CD4-positive, CD25-positive, alpha-beta regulatory T cell (primary cell): ENCODE measurements around the gene SLC2A13. TPM values are rescaled to one million over a fixed set of nuclear protein-coding genes. Genes with fewer than 3 reads are reported as not detected.

ENCODE experiments used
- ATAC-seq, 2 donors: fragments of 150-1000 bp; cut with Tn5 transposase; one replicate each; pipeline ENCODE4 v1.10.0; 2021; ENCODE audit warnings: low read depth in 2 of 2, moderate number of reproducible peaks in 2 of 2, moderate library complexity in 1 of 2
- DNase-seq, 3 donors: peaks; one replicate each; pipeline versions ENCODE4 v3.0.0 to v3.0.0-alpha.2; 2012 to 2022; ENCODE audit warnings: mixed read lengths in 1 of 3
- H3K27ac ChIP-seq: one replicate; pipeline ENCODE4 v1.7.0; 2013; ENCODE audit warnings: mild to moderate bottlenecking, low read length; ENCODE audit not compliant: insufficient read depth, poor library complexity, severe bottlenecking
- H3K27me3 ChIP-seq: one replicate; pipeline ENCODE4 v1.7.0; 2013; ENCODE audit warnings: low read length; ENCODE audit not compliant: control insufficient read depth, insufficient read depth
- H3K36me3 ChIP-seq: one replicate; pipeline ENCODE4 v1.7.0; 2013; ENCODE audit warnings: mild to moderate bottlenecking, low read length, moderate library complexity; ENCODE audit not compliant: control insufficient read depth, insufficient read depth
- H3K4me1 ChIP-seq: 2 replicates; pipeline ENCODE4 v1.7.0; 2013; ENCODE audit warnings: mild to moderate bottlenecking, low read length; ENCODE audit not compliant: insufficient read depth, control insufficient read depth, poor library complexity, severe bottlenecking
- H3K4me3 ChIP-seq: one replicate; pipeline ENCODE4 v1.7.0; 2013; ENCODE audit warnings: low read depth, mild to moderate bottlenecking, low read length, moderate library complexity
- H3K9me3 ChIP-seq, 2 experiments: 1 replicate in 1 of 2; 2 replicates in 1 of 2; pipeline ENCODE4 v1.7.0; 2013; ENCODE audit warnings: low read length in 2 of 2, mild to moderate bottlenecking in 1 of 2, moderate library complexity in 1 of 2; ENCODE audit not compliant: control insufficient read depth in 2 of 2
- H3K27ac Mint-ChIP-seq, 3 donors: one replicate each; pipeline ENCODE4 v1.8.0; 2020 to 2022; ENCODE audit warnings: mild to moderate bottlenecking in 3 of 3, mixed read lengths in 3 of 3, moderate library complexity in 2 of 3
- H3K27me3 Mint-ChIP-seq: one replicate; pipeline ENCODE4 v1.8.0; 2022; ENCODE audit warnings: mild to moderate bottlenecking, mixed read lengths
- H3K36me3 Mint-ChIP-seq: one replicate; pipeline ENCODE4 v1.8.0; 2020; ENCODE audit warnings: mixed read lengths
- H3K4me1 Mint-ChIP-seq, 4 donors: one replicate each; pipeline ENCODE4 v1.8.0; 2020 to 2022; ENCODE audit warnings: mixed read lengths in 4 of 4, mild to moderate bottlenecking in 1 of 4
- H3K4me3 Mint-ChIP-seq, 4 donors: one replicate each; pipeline ENCODE4 v1.8.0; 2020 to 2022; ENCODE audit warnings: mild to moderate bottlenecking in 4 of 4, mixed read lengths in 4 of 4, moderate library complexity in 3 of 4
- H3K9me3 Mint-ChIP-seq, 7 donors: one replicate each; pipeline ENCODE4 v1.8.0; 2020 to 2022; ENCODE audit warnings: mixed read lengths in 7 of 7, mild to moderate bottlenecking in 3 of 7, moderate library complexity in 2 of 7
- polyA plus RNA-seq, 4 donors: library from polyadenylated mRNA; unstranded; fragments of 300-500 nt; fragmentation: Illumina TruSeq; gene quantifications; one replicate each; pipeline ENCODE4 v1.2.3, GENCODE V29; 2021
- total RNA-seq: library from RNA; stranded (reverse); gene quantifications from one replicate; pipeline ENCODE4 v1.2.3, GENCODE V29; 2022

SLC2A13 gene
- total and polyA plus RNA-seq, 5 donors from 2014 or later = 0.96 to 4.4 (median 1.9) TPM

GRCh38 chr12:39772821-39773259 lies 333.0 kb downstream of the SLC2A13 start:
- ATAC-seq = no peak
- no peak overlapping the region for H3K27ac ChIP-seq
- Mint-ChIP-seq H3K4me1 (no peaks in the 10 kb centered on the region), H3K27me3 (no peaks in the 10 kb centered on the region), H3K27ac (no peak overlapping the region), H3K4me3 (no peak overlapping the region), H3K36me3 (peaks cover 9% of the 10 kb centered on the region), H3K9me3 (peaks cover 0 to 2% (median 0%) of the 10 kb centered on the region in 7 donors)
- no peaks in the 10 kb centered on the region for H3K36me3 ChIP-seq
- no peak for DNase-seq
- H3K9me3 ChIP-seq = no peaks in the 10 kb centered on the region
- no peak overlapping the region for H3K4me3 ChIP-seq
- no peaks in the 10 kb centered on the region for H3K4me1 ChIP-seq
- no peaks in the 10 kb centered on the region for H3K27me3 ChIP-seq

DNA sequence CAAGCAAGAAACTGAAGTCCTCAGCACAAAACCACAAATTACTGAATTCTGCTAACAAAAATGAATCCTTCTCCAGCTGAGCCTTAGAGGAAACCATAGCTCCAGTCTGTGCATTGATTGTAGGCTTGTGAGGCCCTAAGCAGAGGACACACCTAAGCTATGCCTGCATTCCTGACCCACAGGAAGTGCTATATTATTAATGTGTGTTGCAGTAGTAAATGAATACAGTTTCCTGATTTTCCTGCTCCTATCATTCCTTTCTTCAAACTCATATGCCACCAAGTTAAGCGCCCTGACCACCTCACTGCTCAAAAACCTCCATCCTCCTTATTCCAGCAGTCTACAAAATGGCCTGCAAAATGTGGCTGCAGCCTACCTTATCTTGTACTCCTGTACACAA lies 334.4 kb downstream of the SLC2A13 start:
- H3K27me3 Mint-ChIP-seq = no peaks in the 10 kb centered on the region
- H3K9me3 Mint-ChIP-seq = peaks cover 0 to 3% (median 0%) of the 10 kb centered on the region in 7 donors
- no peak overlapping the region for H3K4me3 Mint-ChIP-seq
- Histone ChIP-seq H3K36me3 (no peaks in the 10 kb centered on the region), H3K4me1 (no peaks in the 10 kb centered on the region), H3K4me3 (no peak overlapping the region), H3K9me3 (no peaks in the 10 kb centered on the region), H3K27me3 (no peaks in the 10 kb centered on the region), H3K27ac (no peak overlapping the region)
- H3K4me1 Mint-ChIP-seq = no peaks in the 10 kb centered on the region
- H3K27ac Mint-ChIP-seq = no peak overlapping the region
- DNase-seq (no peak), ATAC-seq (no peak)
- peaks cover 9% of the 10 kb centered on the region for H3K36me3 Mint-ChIP-seq

GRCh38 chr12:39764944-39765560 lies 340.8 kb downstream of the SLC2A13 start:
- Histone ChIP-seq H3K4me3 (no peak overlapping the region), H3K36me3 (no peaks in the 10 kb centered on the region), H3K27me3 (no peaks in the 10 kb centered on the region), H3K9me3 (no peaks in the 10 kb centered on the region), H3K27ac (no peak overlapping the region), H3K4me1 (no peaks in the 10 kb centered on the region)
- ATAC-seq (peak; percentile 40 to 50), DNase-seq (peak in 2 of 3 donors; percentile 9 to 52)
- Mint-ChIP-seq H3K36me3 (peaks cover 5% of the 10 kb centered on the region), H3K4me1 (no peaks in the 10 kb centered on the region), H3K27me3 (no peaks in the 10 kb centered on the region), H3K27ac (no peak overlapping the region), H3K9me3 (peaks cover 0 to 3% (median 0%) of the 10 kb centered on the region in 7 donors), H3K4me3 (no peak overlapping the region)

GRCh38 chr12:39763890-39764169 lies 342.1 kb downstream of the SLC2A13 start:
- no peak for DNase-seq
- Mint-ChIP-seq H3K27me3 (no peaks in the 10 kb centered on the region), H3K27ac (no peak overlapping the region), H3K9me3 (peaks cover 0 to 1% (median 0%) of the 10 kb centered on the region in 7 donors), H3K36me3 (no peaks in the 10 kb centered on the region), H3K4me3 (no peak overlapping the region), H3K4me1 (no peaks in the 10 kb centered on the region)
- Histone ChIP-seq H3K4me3 (no peak overlapping the region), H3K9me3 (no peaks in the 10 kb centered on the region), H3K27me3 (no peaks in the 10 kb centered on the region), H3K36me3 (no peaks in the 10 kb centered on the region), H3K27ac (no peak overlapping the region), H3K4me1 (no peaks in the 10 kb centered on the region)
- ATAC-seq = no peak

DNA sequence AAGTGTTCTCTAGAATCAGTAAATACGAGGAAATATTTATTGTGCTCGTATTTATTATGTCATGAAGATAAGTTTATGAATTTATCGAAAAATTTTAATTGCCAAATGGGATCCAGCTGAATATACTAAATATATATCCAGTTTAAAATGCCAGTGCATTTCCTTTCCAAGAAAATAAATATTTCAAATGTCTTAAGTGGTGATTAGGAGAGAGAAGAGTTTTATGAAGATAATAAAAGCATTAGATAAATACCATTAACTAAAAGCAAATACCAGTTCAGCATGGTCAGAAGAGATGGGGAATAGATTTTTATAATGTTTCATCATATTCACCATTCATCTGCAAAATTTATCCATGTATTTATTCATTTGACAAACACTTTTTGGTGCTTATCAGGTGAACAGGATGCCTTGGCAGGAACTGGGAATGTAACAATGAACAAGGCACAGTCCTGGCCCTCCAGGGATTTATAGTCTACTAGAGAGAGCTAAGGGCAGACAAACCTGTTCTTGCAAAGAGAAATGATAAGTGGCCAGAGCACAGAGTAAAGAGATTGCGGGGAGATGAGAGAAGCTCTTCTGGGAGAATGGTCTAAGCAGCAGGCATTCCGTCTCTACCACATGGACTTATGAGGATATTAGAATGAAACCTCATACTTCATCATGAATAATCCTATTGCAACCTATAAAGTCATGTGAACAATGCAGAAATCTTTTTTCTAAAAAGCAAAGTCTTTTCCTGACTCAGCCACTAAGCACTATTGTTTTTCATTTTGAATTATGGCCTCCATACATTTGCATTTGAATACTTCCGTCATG lies 342.6 kb downstream of the SLC2A13 start:
- H3K27me3 Mint-ChIP-seq = no peaks in the 10 kb centered on the region
- no peaks in the 10 kb centered on the region for H3K9me3 ChIP-seq
- H3K9me3 Mint-ChIP-seq = peaks cover 0 to 1% (median 0%) of the 10 kb centered on the region in 7 donors
- H3K27ac Mint-ChIP-seq = no peak overlapping the region
- no peak overlapping the region for H3K4me3 ChIP-seq
- H3K4me3 Mint-ChIP-seq = no peak overlapping the region
- H3K36me3 Mint-ChIP-seq = no peaks in the 10 kb centered on the region
- no peaks in the 10 kb centered on the region for H3K36me3 ChIP-seq
- no peak for ATAC-seq
- no peaks in the 10 kb centered on the region for H3K27me3 ChIP-seq
- DNase-seq = no peak
- no peak overlapping the region for H3K27ac ChIP-seq
- no peaks in the 10 kb centered on the region for H3K4me1 Mint-ChIP-seq
- H3K4me1 ChIP-seq = no peaks in the 10 kb centered on the region

GRCh38 chr12:39755478-39755877 lies 350.4 kb downstream of the SLC2A13 start:
- Mint-ChIP-seq H3K9me3 (peaks cover 0 to 4% (median 0%) of the 10 kb centered on the region in 7 donors), H3K27ac (no peak overlapping the region), H3K4me3 (no peak overlapping the region), H3K27me3 (no peaks in the 10 kb centered on the region), H3K4me1 (peaks cover 0 to 3% (median under 1%) of the 10 kb centered on the region in 4 donors), H3K36me3 (no peaks in the 10 kb centered on the region)
- ATAC-seq (no peak), DNase-seq (no peak)
- H3K4me1 ChIP-seq = no peaks in the 10 kb centered on the region
- no peak overlapping the region for H3K27ac ChIP-seq
- H3K4me3 ChIP-seq = no peak overlapping the region
- no peaks in the 10 kb centered on the region for H3K27me3 ChIP-seq
- H3K36me3 ChIP-seq = no peaks in the 10 kb centered on the region
- H3K9me3 ChIP-seq = no peaks in the 10 kb centered on the region

DNA sequence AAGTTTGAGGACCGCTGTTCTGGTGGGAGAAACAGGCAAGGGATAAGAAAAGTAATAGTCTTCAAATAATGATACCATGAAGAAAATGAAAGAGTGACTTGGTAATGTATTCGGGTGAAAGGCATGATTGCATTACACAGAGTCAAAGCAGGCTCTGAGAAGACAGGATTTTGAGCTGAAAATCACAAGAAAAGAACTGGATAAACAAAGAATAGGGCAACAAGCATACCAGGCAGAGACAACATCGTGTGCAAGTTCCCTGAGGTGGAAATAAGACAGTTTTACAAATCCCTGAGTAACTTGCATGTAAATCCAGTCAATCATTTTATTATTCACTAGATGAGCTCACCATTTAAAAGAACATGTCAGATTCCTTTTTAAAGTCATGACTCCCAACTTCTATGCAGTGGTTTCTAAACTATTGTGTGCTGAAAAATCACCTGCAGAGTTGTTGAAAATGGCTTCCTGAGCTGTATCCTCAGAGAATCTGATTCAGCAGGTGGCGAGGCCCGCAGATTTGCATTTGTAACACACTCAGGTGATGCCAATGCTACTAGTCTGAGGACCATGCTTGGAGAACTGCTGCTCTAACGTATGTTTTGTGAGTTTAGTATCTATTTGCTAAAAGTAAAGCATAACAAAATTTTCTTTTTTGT lies 353.3 kb downstream of the SLC2A13 start:
- Histone ChIP-seq H3K4me1 (no peaks in the 10 kb centered on the region), H3K9me3 (no peaks in the 10 kb centered on the region), H3K4me3 (no peak overlapping the region), H3K27me3 (no peaks in the 10 kb centered on the region), H3K27ac (no peak overlapping the region), H3K36me3 (no peaks in the 10 kb centered on the region)
- ATAC-seq (no peak), DNase-seq (no peak)
- Mint-ChIP-seq H3K9me3 (peaks cover 0 to 8% (median 0%) of the 10 kb centered on the region in 7 donors), H3K36me3 (peaks cover 7% of the 10 kb centered on the region), H3K4me1 (peaks cover 0 to 3% (median under 1%) of the 10 kb centered on the region in 4 donors), H3K27ac (no peak overlapping the region), H3K4me3 (no peak overlapping the region), H3K27me3 (no peaks in the 10 kb centered on the region)
